GM21529 (cell line): ENCODE results near the gene ZNF77.
A peak's percentile ranks its signal among the peaks of the same experiment; 100 is the strongest.
"Not testable (repeated sequence)": the region's sequence is repeated elsewhere in the genome, so short reads cannot be mapped to it uniquely, and the experiment has no call there.

ENCODE experiments used
- ATAC-seq: cut with Tn5 transposase; IDR thresholded peaks from one replicate; pipeline ENCODE4 v1.9.1; 2021; ENCODE audit not compliant: unreplicated experiment

The ZNF77 gene

DNA sequence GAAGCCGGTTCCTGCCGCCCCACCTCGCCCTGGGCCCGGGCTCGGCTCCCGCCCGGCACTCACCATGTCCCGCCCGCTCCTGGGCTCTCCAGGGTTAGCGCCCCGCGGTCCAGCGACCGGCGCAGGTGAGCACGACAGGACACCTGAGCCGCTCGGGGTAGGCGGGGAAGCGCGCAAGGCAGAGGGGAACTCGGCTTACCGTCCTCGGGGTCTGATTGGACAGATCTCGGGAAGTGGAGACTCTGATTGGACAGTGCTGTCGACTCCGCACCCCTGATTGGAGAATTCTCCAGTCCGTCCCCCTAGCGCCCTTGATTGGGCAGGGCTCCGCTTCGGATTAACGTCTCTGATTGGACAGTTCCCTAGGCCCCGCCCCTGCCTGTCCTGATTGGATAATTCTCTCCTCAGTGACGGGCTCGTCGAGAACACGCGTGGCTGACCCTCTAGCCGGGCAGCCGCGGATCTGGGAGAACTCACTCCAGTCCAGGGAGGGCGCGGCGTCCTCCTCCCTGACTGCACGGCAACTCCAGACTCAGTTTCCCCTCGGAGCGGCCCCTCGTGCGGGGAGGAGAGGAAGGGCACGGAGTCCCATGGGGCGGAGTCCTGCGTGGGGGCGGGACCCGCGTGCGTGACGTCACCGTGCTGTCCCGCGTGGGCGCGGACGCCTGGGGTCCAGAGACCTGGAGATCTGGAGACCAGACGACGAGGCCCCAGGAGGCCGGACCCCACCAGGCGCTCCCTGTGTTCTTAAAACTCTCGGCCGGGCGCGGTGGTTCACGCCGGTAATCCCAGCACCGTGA is at the start of gene ZNF77:
ZNF77 (minus strand) TSS at position 197 of the 800 bp plus-strand sequence; CDS start at position 66, 131 bp downstream.
- peak; percentile 92 for ATAC-seq

DNA sequence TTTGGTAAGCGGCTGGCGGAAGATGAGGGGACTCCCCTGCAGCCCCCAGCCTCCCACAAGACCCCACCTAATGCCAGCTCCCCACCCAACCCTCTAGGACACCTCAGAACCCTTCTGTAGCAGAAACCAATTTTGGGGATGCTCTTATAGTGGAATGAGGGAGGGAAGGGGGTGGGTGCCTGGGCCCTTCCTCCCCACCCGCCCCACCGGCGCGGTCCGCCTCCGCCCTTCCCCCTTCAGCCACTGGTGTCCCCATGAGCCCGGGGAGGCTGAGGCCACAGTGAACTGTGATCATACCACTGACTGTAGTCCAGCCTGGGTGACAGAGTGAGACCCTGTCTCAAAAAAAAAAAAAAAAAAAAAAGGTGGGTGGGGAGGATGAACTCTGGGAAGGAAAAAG is 48.8 kb upstream of the ZNF77 start:
- ATAC-seq = no peak

- ATAC-seq = no peak
These were observed 48.2 kb upstream of the ZNF77 start for GRCh38 chr19:2992958-2993357.

GRCh38 chr19:2992333-2992732 is 47.6 kb upstream of the ZNF77 start:
- ATAC-seq = not testable (repeated sequence)

- no peak for ATAC-seq
These were observed 44.6 kb upstream of the ZNF77 start for GRCh38 chr19:2989236-2989946.

- no peak for ATAC-seq
These were observed 43.8 kb upstream of the ZNF77 start for GRCh38 chr19:2988568-2988967.

DNA sequence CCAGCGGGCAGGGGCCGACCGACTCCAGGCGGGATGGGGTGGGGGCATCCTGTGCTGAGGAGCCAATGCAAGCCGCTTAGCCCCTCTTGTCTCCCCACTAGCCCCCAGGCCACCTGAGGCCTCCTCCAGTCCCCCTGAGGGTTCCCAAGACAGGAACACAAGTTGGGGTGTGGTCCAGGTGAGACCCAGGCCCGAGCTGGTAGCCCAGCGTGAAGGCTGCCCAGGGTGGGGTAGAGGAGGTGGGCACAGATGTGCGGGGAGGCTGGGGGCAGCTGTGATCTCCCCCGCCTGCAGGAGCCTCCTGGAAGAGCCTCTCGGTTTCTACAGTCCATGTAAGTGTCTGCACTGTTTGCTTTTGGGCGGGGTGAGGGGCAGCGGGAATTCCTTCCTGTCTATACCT is 43.0 kb upstream of the ZNF77 start:
- ATAC-seq = no peak

- no peak for ATAC-seq
These were observed 42.3 kb upstream of the ZNF77 start for GRCh38 chr19:2986951-2987524.

DNA sequence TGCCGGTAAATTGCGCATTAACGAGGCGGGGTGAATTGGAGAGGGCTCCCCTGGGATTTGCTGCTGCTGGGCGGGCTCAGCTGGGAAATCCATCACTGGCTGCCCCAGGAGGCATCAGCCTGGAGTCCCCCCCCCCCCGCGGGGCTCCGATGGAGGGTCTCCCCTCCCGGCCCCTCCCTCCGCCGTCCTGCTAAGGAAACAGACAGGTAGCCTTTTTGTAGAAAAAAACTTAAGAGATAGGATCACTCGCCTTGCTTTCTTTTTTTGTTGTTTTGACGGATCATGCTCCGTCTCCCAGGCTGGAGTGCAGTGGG is 39.4 kb upstream of the ZNF77 start:
- no peak for ATAC-seq

DNA sequence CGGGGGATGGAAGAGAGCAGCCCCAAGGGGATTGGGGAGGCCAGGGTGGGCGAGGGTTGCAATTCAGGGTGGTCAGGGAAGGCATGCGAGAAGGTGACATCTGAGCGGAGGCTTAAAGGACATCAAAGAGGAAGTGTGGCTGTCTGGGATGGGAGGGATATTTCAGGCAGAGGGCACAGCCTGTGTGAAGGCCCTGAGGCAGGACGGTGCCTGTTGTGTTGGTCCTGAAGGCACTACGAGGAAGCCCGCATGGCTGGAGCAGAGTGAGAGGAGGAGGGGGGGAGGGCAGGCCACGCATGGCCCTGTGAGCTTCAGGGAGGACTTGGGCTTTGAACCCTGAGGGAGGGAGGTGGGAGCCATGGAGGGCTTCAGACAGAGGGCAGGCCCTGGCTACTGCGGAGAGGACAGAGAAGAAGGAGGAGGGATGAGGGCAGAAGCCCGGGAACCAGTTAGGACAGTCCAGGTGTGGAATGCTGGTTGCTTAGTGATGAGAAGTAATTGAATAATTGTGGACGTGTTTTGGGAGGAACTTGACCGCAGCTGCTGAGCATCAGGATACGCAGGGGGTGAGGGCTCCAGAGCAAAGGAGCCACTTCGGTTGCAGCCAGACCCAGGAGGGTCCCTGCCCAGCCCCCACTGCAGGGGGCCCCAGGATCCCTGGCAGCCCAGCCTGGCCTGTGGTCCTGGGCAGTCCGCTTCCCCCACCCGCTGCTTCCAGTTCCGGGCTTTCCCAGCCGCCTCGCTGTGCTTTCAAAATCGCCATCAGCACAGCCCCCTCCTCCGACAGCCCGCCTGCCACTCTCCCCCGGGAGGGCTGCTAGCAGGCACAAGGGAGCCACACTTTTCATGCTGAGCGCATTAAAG is 38.8 kb upstream of the ZNF77 start:
- ATAC-seq = no peak

GRCh38 chr19:2982983-2983350 is 38.2 kb upstream of the ZNF77 start:
- no peak for ATAC-seq

- no peak for ATAC-seq
These were observed 37.8 kb upstream of the ZNF77 start for GRCh38 chr19:2982561-2982960.

DNA sequence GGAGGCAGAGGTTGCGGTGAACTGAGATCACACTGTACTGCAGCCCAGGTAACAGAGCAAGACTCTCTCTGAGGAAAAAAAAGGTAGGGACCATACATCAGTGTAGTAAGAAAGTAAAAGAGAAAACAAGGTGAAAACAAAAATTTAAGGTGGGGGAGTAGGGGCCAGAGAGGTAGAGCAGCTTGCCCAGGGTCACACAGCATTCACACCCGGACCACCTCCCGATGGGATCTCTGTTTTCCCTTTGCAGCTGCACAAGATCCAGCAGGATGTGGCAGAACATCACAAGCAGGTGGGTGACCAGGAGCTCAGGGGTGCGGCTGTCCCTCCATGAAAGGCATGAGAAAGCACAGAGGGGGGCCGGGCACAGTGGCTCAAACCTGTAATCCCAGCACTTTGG is 37.1 kb upstream of the ZNF77 start:
- ATAC-seq = no peak

- no peak for ATAC-seq
These were observed 34.0 kb upstream of the ZNF77 start for GRCh38 chr19:2978772-2979171.

- no peak for ATAC-seq
These were observed 33.5 kb upstream of the ZNF77 start for GRCh38 chr19:2978166-2978767.

DNA sequence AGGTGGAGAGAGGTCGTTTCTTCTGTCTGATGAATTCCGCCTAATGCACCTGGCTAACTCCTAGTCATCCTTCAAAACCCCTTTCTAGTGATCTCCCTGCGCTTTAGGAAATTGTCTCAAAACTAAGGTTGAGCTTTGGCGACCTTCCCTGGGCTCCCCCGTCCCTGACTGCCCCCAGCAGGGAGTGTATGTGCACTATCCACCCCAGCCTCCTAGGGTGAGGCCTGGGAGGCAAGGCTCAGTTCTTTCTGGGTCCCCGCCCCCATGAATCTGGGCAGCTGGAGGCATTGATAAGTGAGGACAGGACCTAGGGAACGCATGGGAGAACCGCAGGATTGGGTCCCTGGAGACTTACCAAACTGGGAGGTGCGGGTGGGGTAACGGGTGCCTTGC is 33.0 kb upstream of the ZNF77 start:
- peak; percentile 10 for ATAC-seq

DNA sequence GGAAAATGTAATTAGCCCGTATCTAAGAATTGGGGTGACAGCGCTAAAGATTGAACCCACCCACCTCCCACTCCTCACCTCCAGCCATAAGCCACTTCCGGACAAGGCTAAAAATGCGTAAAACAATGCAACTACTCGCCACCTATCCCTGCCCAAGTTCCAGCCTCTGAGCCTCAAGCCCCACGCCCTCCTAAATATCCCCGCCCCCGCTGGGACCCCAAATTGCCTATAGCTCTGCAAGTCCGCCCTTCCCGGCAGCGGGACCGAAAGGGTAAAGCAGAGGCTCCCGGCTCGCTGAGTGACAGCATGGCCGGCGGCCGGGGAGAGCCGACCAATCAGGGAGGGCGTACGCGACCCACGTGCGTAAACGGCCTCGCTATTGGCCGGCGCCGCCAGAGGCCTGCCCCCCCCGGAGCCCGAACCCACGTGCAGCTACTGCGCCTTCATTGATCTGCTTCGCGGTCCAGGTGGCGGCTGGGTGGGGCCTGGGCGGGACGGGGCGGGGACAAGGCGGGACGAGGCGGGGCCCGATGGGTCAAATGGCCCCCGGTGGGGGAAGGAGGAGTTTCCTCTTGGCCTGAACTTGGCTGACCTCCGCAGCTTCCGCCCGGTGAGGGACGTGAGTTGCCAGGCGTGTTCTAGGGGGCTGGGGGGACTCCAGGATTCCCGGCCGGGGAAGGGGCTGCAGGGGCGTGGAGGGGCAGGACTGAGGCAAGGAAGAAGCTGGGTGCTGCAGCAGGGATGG is 32.4 kb upstream of the ZNF77 start, which contains the start of gene TLE6:
TLE6 (plus strand) TSS at position 564 of the 745 bp plus-strand sequence. CDS start 670 bp downstream, outside the sequence.
- peak; percentile 93 for ATAC-seq

DNA sequence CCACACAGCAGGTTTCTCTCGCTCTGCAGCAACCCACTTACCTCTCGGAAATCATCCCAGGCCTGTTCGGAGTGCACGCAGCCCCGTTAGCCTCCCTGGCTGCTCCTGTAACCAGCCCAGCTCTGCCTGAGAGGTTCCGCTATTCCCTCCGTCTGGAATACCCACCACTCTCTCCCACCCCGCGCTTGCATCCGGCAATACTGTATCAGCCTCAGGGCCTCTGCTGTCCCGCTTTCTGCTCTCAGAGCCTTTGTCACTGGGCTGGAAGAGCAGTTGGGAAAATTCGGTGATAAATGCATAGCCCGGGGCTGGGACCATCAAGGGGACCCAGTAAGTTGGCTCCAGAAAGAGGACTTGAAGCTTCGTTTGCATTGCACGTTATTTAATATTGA is 31.8 kb upstream of the ZNF77 start:
- ATAC-seq = no peak

DNA sequence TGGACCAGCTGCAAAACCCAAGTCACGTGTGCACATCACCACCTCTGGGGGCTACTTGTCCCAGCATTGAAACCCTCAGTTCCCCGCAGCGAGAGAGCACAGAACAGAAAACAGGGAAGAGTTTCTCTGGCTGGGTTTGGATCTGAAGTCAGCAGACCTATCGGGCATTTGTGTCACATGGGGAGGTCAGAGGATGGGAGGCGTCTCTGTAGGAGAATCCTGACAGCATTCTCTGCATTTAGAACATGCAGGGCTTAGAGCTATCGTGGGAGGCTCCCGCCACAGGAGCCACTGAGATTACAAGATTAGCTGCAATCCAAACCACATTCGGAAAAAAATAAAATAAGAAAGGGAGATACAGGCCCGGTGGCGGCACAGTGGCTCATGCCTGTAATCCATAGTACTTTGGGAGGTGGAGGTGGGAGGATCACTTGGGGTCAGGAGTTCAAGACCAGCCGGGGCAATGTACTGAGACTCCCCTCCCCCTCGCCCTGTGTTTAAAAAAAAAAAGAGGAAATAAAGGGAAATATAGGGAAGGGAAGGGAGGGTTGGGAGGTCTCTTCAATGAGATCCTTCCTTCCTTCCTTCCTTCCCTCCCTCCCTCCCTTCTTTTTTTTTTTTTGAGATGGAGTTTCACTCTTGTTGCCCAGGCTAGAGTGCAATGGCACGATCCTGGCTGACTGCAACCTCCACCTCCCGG is 29.7 kb upstream of the ZNF77 start:
- no peak for ATAC-seq

DNA sequence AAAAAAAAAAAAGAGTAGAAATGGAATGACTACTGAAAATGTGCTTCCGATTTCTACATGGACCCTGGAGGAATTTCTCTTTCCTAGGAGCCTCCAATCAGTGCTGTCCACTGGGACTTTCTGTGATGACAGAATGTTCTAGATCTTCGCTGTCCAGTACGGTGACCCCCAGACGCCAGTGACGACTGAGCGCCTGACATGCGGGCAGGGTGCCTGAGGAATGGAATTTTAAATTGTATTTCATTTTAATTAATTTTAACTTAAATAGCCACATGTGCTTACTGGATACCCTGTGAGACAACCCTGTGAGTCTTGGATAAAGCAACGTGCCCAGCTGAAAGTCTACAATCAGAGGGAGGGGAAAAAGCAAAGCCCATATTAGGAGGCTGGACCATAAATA is 28.5 kb upstream of the ZNF77 start:
- no peak for ATAC-seq
